ENCODE data around the gene ERC2. TPM values are rescaled to one million over a fixed set of nuclear protein-coding genes. Genes with fewer than 3 reads are reported as not detected.
A peak's percentile ranks its signal among the peaks of the same experiment; 100 is the strongest.
"Not testable (repeated sequence)": the region's sequence is repeated elsewhere in the genome, so short reads cannot be mapped to it uniquely, and the experiment has no call there.

ERC2 gene
- polyA plus RNA-seq, 5 donors, result 1.4 to 3.0 (median 2.1) TPM

DNA sequence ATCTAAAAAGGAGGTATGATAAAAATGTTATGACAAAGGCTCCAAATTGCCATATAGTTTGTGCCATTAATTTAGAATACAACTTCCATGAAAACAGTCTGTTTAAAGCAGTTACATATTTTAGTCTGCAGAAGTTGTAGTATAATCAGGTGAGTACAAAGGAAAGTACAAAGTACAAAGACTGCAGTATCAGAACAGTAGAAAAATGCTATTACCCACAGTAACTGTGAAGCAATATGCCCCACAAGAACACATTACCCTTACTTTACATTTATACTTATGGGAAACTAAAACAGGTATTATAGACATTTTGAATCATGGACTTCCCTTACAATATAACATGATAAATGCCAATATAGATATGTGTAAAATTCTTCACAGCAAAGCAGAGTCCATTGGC lies 398.5 kb downstream of the ERC2 start:
- no peak for DNase-seq

GRCh38 chr3:56066405-56066804 lies 401.9 kb downstream of the ERC2 start:
- not testable (repeated sequence) for DNase-seq

DNA sequence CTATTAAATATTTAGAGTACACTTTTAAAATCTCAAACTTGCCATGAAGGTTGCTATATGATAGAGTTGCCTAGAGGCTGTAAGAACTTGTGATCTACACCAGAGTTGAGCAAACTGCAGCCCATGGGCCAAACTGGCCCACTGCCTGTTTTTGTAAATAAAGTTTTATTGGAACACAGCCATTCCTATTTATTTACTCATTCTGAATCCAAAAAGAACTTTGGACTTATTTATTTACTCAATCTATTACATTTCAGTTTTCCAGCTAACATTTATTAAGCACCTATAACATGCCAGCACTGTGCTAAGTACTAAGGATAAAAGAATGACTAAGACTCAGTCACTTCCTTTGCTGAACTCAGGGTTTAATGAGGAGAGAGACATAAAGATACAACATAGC lies 403.6 kb downstream of the ERC2 start:
- DNase-seq, result no peak

DNA sequence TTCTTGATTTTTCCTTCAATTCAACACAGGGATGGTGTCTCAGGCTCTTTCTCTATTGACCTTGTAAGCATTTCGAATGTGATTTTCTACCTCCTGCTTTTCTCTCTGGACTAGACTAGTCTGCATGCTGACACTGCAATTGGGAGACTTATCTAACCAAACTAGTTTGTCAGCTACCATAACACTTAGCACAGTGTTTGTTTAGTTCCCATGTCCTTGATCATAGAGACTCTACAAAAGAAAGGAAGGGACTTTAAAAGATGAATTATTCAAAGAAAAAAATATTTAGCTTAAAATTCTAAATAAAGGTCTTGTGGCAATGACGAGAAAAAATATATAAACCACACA lies 407.0 kb downstream of the ERC2 start:
- no peak for DNase-seq

- DNase-seq, result no peak
Observed at GRCh38 chr3:56060521-56061278, 407.6 kb downstream of the ERC2 start.

DNA sequence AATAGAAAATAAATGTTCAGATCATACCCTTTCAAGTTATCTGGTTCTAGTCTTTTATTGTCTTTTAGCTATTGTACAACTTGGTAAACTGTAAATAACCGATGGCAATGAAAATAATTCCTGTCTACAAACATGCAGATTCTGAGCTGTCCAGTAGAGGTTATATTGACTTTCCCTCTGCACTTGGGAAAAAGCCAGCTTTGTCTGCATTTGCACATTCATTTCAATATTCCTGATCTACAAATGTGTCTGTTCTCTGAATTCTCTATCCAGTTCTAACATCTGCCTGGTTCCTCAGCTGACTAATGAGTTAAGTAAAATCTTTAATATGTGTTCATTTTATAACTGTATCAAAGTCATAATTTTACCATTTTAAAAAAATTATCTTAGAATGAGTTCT lies 408.5 kb downstream of the ERC2 start:
- DNase-seq, result no peak

- no peak for DNase-seq
Observed at GRCh38 chr3:56055951-56056350, 412.3 kb downstream of the ERC2 start.

DNA sequence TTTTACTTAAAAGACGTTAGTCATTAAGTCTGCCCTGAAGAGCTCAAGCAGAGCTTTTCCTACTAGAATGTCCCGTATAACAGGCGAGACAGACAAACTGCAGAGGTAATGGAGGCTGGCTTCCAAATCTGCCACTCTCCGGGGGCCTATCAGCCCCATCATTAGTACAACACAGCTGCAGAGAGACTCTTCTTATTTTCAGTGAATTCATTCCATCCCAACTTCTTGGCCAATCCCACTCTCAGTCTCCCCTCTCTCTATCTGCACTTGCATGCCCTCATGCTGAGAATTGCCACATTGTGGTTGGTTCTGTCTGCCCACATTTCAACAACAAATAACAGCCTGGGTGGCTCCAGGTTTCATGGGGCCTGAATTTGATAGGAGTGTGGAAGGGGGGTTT lies 412.7 kb downstream of the ERC2 start:
- DNase-seq, result no peak

DNA sequence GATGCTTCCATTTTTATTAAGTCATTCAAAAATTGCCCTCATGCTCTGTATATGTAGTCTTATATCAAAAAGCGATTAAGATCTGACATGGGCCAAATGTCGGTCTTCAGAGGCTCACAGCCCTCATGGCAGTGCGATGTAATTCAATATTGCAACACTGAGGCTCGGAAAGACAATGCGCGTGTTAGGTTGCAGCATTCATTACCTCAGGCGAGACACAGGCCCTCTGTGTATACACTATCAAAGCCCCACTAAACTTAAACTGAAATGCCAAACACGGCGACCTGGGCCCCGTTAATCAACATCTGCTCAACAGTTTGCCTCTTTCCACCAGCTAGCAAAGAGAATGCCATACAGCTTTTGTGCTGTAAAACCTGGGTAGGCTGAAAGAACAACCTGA lies 413.4 kb downstream of the ERC2 start:
- DNase-seq, result no peak

DNA sequence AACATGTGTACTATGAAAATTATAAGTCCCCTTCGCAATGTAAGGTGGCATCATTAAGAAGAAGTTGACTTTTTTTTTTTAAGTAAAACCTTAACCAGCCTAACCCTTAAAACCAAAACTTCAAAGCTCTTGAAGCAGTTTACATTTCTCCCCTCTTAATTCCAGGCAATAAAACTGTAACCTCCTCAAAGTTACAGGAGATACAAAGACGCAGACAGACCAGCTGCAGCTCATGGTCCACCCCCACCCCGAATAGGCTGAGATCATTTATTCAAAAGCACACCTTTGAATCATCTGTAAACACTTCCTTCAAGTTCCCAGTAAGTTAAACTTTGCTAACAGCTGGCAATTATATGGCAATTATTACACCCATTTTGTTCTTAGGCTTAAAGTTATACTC lies 414.5 kb downstream of the ERC2 start:
- DNase-seq, result no peak

DNA sequence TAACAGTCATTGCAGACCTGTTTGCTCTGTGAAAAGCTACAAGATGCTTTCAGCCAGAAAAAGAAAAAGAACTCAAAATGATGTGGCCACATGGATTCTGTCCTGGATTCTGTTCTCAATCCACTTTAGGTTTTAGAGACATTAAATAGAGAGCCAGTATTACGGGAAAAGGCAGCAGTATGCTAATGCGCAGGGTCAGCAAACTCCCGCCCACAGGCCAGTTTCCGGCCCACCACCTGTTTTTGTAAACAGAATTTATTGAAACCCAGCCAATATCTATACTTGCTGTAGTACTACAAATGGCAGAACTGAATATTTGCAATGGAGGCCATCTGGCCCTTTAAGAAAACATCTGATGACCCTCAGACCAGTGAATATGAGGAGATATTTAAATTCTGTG lies 416.1 kb downstream of the ERC2 start:
- DNase-seq, result no peak

- no peak for DNase-seq
Observed at GRCh38 chr3:56051052-56051451, 417.2 kb downstream of the ERC2 start.

GRCh38 chr3:56048946-56049345 lies 419.3 kb downstream of the ERC2 start:
- no peak for DNase-seq

- DNase-seq, result no peak
Observed at GRCh38 chr3:56048331-56048730, 419.9 kb downstream of the ERC2 start.

DNA sequence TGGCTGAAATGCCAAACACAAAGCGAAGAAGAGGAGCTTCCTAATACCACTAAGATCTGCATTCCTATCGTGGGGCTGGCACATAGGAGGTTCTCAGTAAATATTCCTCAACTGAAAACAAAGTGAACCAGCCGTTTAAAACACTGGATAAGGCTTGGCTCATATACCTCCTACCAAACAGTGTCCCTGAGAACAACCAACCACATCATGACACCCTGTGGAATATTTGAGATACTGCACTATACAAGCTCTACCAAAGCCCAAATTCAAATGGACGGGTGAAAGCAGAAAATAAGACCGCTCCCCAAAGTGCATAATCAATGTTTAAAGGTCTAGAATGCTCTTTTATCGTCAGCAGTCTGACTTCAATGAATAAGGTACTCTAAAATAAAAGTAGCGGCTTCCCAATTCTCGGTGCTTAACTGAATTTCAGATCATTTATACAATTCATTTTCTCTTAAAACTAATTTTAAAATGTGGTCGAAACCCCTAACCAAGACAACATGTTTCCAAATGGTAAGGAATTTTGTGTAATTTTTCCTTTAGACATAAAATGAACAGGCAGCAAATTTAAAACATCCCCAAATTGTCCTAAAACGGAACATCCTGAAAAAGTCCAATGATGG lies 425.8 kb downstream of the ERC2 start:
- DNase-seq, result peak; percentile 32 to 45

GRCh38 chr3:56025326-56025725 lies 442.9 kb downstream of the ERC2 start:
- no peak for DNase-seq

DNA sequence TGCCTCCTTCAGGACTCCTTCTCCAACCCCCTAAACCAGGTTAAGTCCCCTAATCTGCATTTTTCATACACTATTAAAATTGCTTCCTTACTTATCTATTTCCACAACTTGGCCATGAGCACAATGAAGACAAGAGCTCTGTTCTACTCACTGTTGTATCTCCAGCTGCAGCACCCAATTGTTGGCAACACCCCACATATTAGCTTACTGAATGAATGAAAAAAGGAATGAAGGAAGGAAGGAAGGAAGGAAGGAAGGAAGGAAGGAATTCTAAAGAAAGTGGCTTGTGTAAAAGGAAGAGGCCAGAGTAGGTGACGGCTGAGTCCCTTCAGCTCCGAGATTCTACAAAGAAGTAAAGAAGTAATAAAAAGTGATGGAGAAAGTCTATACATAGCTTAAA lies 444.7 kb downstream of the ERC2 start:
- DNase-seq, result no peak

GRCh38 chr3:56022619-56023018 lies 445.6 kb downstream of the ERC2 start:
- no peak for DNase-seq

- DNase-seq, result peak; percentile 37 to 46
Observed at GRCh38 chr3:56019490-56020146, 448.6 kb downstream of the ERC2 start.

DNA sequence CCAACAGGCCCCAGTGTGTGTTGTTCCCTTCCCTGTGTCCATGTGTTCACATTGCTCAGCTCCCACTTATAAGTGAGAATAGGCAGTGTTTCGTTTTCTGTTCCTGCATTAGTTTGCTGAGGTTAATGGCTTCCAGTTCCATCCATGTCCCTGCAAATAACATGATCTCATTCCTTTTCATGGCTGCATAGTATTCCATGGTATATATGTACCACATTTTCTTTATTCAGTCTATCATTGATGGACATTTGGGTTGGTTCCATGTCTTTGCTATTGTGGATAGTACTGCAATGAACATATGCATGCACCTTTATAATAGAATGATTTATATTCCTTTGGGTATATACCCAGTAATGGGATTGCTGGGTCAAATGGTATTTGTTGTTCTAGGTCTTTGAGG lies 452.9 kb downstream of the ERC2 start:
- not testable (repeated sequence) for DNase-seq

- DNase-seq, result no peak
Observed at GRCh38 chr3:56012721-56013120, 455.5 kb downstream of the ERC2 start.

GRCh38 chr3:56005196-56005805 lies 463.0 kb downstream of the ERC2 start:
- DNase-seq, result no peak

- DNase-seq, result no peak
Observed at GRCh38 chr3:56003129-56003528, 465.1 kb downstream of the ERC2 start.
